ENCODE measurements around the gene ATXN7L2. TPM values are rescaled to one million over a fixed set of nuclear protein-coding genes. Genes with fewer than 3 reads are reported as not detected.
A peak's percentile ranks its signal among the peaks of the same experiment; 100 is the strongest.

ATXN7L2 gene
- total RNA-seq, 1 donor from 2014 or later: 5.0 TPM

GRCh38 chr1:109535971-109536491 is 52.3 kb downstream of the ATXN7L2 start:
- ATAC-seq (no peak), DNase-seq (ENCODE audit: low spot score) (peak; percentile 47)
- intact Hi-C loops (cut with DNase I): no loop called here

- intact Hi-C loops (cut with DNase I): no loop called here
- ATAC-seq: no peak
- peak; percentile 33 for DNase-seq (ENCODE audit: low spot score)
Measured at GRCh38 chr1:109537450-109538178, 53.9 kb downstream of the ATXN7L2 start.

GRCh38 chr1:109538827-109539555 is 55.3 kb downstream of the ATXN7L2 start:
- ATAC-seq (no peak), DNase-seq (ENCODE audit: low spot score) (peak; percentile 47)
- intact Hi-C loops (cut with DNase I): no loop called here

- ATAC-seq: no peak
- peak; percentile 42 for DNase-seq (ENCODE audit: low spot score)
- intact Hi-C loops (cut with DNase I): loop anchor here (5.0 kb wide), 1 partner anchor 233 kb away; no protein-coding TSS in a partner anchor
Measured at GRCh38 chr1:109539676-109540075, 56.0 kb downstream of the ATXN7L2 start, which contains the start of gene GPR61. Gene GPR61, plus strand, starts transcription at chr1:109539872. Its CDS starts 3,151 bp downstream, at chr1:109543023.

GRCh38 chr1:109541102-109541501 is 57.4 kb downstream of the ATXN7L2 start:
- DNase-seq (ENCODE audit: low spot score) (no peak), ATAC-seq (no peak)
- intact Hi-C loops (cut with DNase I): loop anchor here (5.0 kb wide), 1 partner anchor 231 kb away; no protein-coding TSS in a partner anchor

Other genes starting within 250 kb of the ATXN7L2 start
- 24.0 TPM for gene CELSR2, start 234.4 kb upstream of the ATXN7L2 start, total RNA-seq
- 7.6 TPM for gene PSRC1, start 200.8 kb upstream of the ATXN7L2 start, total RNA-seq
- 0.45 TPM for gene MYBPHL, start 176.9 kb upstream of the ATXN7L2 start, total RNA-seq
- 111 TPM for gene SORT1, start 86.0 kb upstream of the ATXN7L2 start, total RNA-seq
- 44.8 TPM for gene PSMA5, start 57.5 kb upstream of the ATXN7L2 start, total RNA-seq
- 4.2 TPM for gene SYPL2, start 17.4 kb upstream of the ATXN7L2 start, total RNA-seq
- gene CYB561D1, start 10.2 kb downstream of the ATXN7L2 start, total RNA-seq: 7.6 TPM
- 15.6 TPM for gene AMIGO1, start 25.8 kb downstream of the ATXN7L2 start, total RNA-seq
- not detected for gene GPR61, start 56.0 kb downstream of the ATXN7L2 start, total RNA-seq
- 7.0 TPM for gene GNAI3, start 64.7 kb downstream of the ATXN7L2 start, total RNA-seq
- not detected for gene GNAT2, start 135.7 kb downstream of the ATXN7L2 start, total RNA-seq
- 49.5 TPM for gene AMPD2, start 135.9 kb downstream of the ATXN7L2 start, total RNA-seq
- 36.7 TPM for gene GSTM4, start 172.2 kb downstream of the ATXN7L2 start, total RNA-seq
- gene GSTM2, start 184.2 kb downstream of the ATXN7L2 start, total RNA-seq: 194 TPM
- 91.5 TPM for gene GSTM1, start 203.9 kb downstream of the ATXN7L2 start, total RNA-seq
- 41.6 TPM for gene GSTM5, start 228.3 kb downstream of the ATXN7L2 start, total RNA-seq